Adipocyte (in vitro differentiated cells): ENCODE measurements around the gene SOBP.

ENCODE experiments used
- DNase-seq: peaks from one replicate; pipeline ENCODE4 v3.0.0-alpha.2; 2015; ENCODE audit warnings: low read depth
- H3K27me3 ChIP-seq: replicated peaks from 2 replicates; pipeline ENCODE4 v1.7.0; 2013; ENCODE audit warnings: mild to moderate bottlenecking, low read length, moderate library complexity; ENCODE audit not compliant: control insufficient read depth, insufficient read depth
- H3K36me3 ChIP-seq: 2 replicates; pipeline ENCODE4 v1.7.0; 2013; ENCODE audit warnings: low read length, mild to moderate bottlenecking, moderate library complexity; ENCODE audit not compliant: control insufficient read depth, insufficient read depth, severe bottlenecking
- H3K4me1 ChIP-seq: 2 replicates; pipeline ENCODE4 v1.7.0; 2013; ENCODE audit warnings: mild to moderate bottlenecking, low read length, moderate library complexity; ENCODE audit not compliant: control insufficient read depth, insufficient read depth
- H3K4me3 ChIP-seq: 2 replicates; pipeline ENCODE4 v1.7.0; 2013; ENCODE audit warnings: mild to moderate bottlenecking, low read length, moderate library complexity
- H3K9ac ChIP-seq: 2 replicates; pipeline ENCODE4 v1.7.0; 2013; ENCODE audit warnings: mild to moderate bottlenecking, low read length, moderate library complexity
- H3K9me3 ChIP-seq: 2 replicates; pipeline ENCODE4 v1.7.0; 2013; ENCODE audit warnings: mild to moderate bottlenecking, low read length, moderate library complexity; ENCODE audit not compliant: control insufficient read depth

Gene SOBP

GRCh38 chr6:107491138-107491609 lies 1.3 kb downstream of the SOBP start:
- peak overlapping the region; percentile 87 for H3K9ac ChIP-seq
- peak; percentile 69 for DNase-seq
- no peaks in the 10 kb centered on the region for H3K27me3 ChIP-seq
- peaks cover 56% of the 10 kb centered on the region for H3K4me1 ChIP-seq
- no peaks in the 10 kb centered on the region for H3K9me3 ChIP-seq
- H3K4me3 ChIP-seq = peak overlapping the region; percentile 96
- H3K36me3 ChIP-seq = no peaks in the 10 kb centered on the region

DNA sequence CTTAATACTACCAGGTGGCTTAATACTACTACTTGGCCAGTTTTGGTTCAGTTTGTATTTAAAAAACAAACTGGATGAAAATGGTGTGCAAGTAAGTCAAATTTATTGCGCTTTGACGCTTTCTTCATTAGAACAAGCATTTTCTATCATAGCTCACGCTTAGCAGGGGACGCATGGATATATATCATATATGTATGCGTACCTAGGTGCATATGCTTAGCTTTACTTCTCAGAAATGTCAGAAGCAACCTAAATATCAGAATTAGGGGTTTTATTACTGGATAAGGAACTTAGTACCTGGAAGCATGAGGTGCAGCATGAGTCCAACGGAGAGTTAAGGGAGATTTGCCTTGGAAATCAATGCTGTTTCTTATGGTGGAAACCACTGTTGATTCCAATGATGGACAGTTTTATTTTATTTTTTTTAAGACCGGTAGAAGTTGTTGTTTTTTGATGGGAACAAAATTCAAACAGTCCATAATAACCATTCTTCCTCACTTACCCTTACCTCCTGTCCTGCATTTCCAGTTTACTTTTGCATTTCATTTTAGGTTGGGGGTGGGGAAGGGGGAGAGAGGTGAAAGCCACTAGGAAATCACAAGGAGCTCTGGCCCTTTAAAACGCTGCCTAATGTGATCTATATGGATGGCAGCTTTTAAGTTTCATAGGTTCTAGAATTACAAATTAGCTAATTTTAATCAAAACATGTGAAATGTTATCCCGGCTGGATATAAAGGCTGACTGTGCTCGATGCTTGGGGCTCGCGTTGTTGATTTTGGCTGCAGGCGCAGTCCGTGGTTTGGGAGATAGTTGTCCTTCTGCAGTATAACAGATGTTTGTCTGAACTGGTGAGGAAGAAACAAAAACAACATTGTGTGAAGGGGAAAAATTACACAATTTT lies 2.1 kb downstream of the SOBP start:
- no peaks in the 10 kb centered on the region for H3K36me3 ChIP-seq
- peak overlapping the region; percentile 96 for H3K4me3 ChIP-seq
- DNase-seq = peak; percentile 92
- peak overlapping the region; percentile 87 for H3K9ac ChIP-seq
- H3K9me3 ChIP-seq = no peaks in the 10 kb centered on the region
- H3K4me1 ChIP-seq = peaks cover 64% of the 10 kb centered on the region
- H3K27me3 ChIP-seq = no peaks in the 10 kb centered on the region

DNA sequence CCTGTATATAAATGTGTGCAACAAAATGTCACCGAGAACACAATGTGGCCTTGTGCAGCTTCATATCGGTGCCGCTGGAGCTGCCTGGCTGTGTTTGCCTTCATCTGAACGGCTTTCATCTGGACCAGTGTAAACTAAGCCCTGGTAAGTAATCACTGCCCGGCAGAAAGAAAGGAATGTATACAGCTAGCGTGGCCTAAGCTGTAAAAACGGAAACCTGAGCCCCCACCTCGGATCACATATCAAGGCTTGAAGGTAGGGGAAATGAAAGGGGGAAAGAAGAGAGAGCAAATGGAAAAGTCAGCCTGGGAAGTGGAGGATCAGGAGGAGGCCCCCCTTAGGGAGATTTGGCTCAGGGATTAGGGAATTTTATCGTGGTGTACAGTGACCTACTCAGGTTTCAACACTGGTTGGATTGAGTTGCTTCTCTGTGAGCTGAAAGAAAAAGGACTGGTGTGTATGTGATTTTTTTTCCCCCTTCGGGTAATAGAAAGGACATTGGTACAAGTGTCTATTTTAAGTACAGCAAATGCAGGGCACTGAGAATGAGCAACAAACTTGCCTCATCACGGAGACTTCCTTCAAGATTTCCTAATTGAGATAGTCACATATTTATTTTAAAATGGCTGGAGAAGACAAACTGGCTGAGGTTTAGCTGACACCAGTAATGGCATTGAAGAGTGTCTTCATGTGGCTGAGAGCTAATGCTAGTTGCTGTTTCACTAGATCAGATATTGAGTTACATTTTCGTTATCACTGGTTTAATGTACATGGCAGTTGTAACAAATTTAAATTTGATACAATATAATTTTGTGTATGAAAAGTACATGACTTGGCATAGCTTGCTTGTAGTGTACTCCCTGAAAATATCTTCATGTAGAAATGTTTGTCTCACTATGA lies 3.5 kb downstream of the SOBP start:
- peak; percentile 74 for DNase-seq
- H3K27me3 ChIP-seq = no peaks in the 10 kb centered on the region
- peaks cover 73% of the 10 kb centered on the region for H3K4me1 ChIP-seq
- no peaks in the 10 kb centered on the region for H3K9me3 ChIP-seq
- H3K9ac ChIP-seq = peak overlapping the region; percentile 87
- H3K4me3 ChIP-seq = peak overlapping the region; percentile 96
- no peaks in the 10 kb centered on the region for H3K36me3 ChIP-seq

DNA sequence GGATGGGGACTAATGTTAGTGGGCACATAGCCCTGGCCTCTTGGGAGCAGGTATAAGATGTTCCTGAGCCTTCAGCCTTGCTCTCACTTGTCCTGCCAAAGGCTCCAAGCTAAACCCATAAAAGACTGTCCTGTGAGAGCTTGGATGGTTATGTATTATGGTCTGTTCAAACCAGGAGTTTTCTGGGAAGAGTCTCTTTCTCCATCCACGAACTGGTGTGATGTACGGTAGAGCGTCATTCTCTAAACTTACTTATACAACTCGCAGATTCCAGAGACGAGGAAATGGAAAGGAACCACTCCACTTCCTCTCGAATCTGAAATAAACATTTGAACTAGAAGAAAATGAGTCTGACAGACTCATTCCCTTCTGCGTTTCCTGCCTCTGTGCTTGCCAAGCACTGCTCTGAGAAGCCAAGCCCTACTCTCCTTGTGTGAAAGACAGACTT lies 5.3 kb downstream of the SOBP start:
- Histone ChIP-seq H3K9ac (peak overlapping the region; percentile 77), H3K4me1 (peaks cover 82% of the 10 kb centered on the region), H3K27me3 (no peaks in the 10 kb centered on the region), H3K4me3 (peak overlapping the region; percentile 71), H3K9me3 (no peaks in the 10 kb centered on the region), H3K36me3 (no peaks in the 10 kb centered on the region)
- DNase-seq = peak; percentile 25

GRCh38 chr6:107495971-107496370 lies 6.1 kb downstream of the SOBP start:
- peaks cover 82% of the 10 kb centered on the region for H3K4me1 ChIP-seq
- H3K36me3 ChIP-seq = no peaks in the 10 kb centered on the region
- no peaks in the 10 kb centered on the region for H3K27me3 ChIP-seq
- H3K9me3 ChIP-seq = no peaks in the 10 kb centered on the region
- peak overlapping the region; percentile 77 for H3K9ac ChIP-seq
- no peak for DNase-seq
- peak overlapping the region; percentile 71 for H3K4me3 ChIP-seq

DNA sequence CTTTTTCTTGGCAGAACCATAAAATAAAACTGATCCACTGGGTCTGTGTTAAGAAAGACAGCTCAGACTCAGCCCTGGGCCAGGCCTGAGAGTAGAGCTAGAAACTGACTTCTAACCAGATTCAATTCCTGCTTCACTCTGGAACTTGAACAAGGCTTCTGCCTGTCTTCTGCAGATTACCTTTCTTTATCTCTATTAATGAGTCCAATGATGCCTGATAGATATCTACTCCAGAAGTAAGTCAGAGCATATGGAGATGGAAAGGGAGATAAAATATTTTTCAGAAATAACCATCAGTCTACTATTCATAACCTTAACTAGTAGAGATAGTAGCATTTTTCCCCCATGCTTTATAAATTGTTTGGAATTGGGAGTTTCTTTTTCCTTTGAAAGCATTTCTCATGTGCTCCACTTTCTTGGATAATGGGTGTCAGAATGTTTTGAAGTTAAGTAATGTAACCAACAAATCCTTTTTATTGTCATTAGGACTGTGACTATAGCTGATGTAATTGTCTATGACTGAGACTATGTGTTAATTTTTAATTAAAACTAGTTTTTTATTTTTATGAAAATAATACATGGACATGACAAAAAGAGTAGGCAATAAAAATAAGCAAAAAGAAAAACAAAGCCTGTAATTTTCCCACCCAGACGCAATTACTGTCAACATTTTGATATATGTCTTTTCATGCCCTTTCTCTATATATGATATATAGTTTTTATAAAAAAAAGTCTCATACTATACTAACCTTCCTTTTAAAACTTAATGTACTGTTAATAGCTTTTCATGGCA lies 7.2 kb downstream of the SOBP start:
- Histone ChIP-seq H3K4me1 (peaks cover 74% of the 10 kb centered on the region), H3K27me3 (no peaks in the 10 kb centered on the region), H3K9me3 (no peaks in the 10 kb centered on the region), H3K36me3 (no peaks in the 10 kb centered on the region), H3K4me3 (no peak overlapping the region), H3K9ac (no peak overlapping the region)
- no peak for DNase-seq

DNA sequence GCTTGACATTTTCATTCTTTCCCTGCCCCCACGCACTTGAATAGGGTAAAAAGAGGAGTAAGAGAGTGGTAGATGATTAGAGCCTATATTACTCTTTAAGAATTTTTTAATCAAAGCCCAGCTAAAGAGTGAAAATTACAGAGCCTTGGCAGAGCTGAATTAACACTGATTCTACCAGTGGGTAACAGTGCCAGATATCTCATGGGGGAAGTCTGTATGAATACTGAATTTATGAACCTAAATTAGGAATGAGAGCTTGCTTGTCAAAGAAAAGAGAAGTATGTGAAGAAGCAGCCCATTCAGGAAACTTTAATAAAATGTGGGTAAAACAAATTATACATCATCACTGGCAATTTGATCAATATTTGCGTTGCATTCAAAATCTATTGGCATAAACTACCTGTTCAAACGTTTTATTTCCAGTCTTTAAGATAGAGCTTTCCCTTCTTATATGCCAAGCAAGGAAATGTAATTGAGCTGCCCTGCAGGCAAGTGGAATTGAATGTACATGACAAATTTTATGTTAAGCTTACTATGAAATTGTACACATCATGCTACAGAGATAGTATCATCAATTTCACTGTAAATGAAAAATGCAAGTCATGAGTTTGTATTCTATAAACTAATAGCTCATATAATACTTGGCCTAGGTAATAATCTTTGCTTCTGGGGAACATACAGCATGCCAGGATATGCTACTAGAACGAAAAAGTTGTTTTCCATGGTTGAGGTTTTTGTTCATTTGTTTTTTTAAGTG lies 14.5 kb downstream of the SOBP start:
- Histone ChIP-seq H3K9me3 (no peaks in the 10 kb centered on the region), H3K9ac (no peak overlapping the region), H3K36me3 (peaks cover 4% of the 10 kb centered on the region), H3K27me3 (no peaks in the 10 kb centered on the region), H3K4me1 (peaks cover 2% of the 10 kb centered on the region), H3K4me3 (no peak overlapping the region)
- DNase-seq = no peak

GRCh38 chr6:107506145-107506544 lies 16.2 kb downstream of the SOBP start:
- Histone ChIP-seq H3K9me3 (no peaks in the 10 kb centered on the region), H3K4me3 (no peak overlapping the region), H3K27me3 (no peaks in the 10 kb centered on the region), H3K9ac (no peak overlapping the region), H3K4me1 (peaks cover 2% of the 10 kb centered on the region), H3K36me3 (peaks cover 4% of the 10 kb centered on the region)
- no peak for DNase-seq

- Histone ChIP-seq H3K4me3 (no peak overlapping the region), H3K9me3 (no peaks in the 10 kb centered on the region), H3K36me3 (peaks cover 8% of the 10 kb centered on the region), H3K27me3 (no peaks in the 10 kb centered on the region), H3K9ac (no peak overlapping the region), H3K4me1 (peaks cover 10% of the 10 kb centered on the region)
- DNase-seq = peak; percentile 50
These were observed 19.6 kb downstream of the SOBP start for GRCh38 chr6:107509506-107509905.

DNA sequence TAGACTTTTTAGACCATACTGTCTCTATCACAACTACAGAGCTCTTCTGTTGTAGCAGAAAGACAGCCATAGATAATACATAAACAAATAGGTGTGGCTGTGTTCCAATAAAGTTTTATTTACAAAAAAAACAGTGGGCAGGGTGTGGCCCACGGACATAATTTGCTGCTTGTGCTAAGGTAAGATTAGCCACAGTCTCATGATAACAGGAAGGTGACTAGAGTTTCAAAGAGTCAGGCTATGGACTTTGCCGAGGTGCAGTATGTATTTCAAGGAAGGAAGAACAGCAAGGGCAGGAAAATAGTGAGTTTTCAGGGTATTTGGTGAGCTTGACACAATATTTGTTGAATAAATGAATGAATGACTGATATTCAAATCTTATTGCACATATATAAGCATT lies 20.2 kb downstream of the SOBP start:
- DNase-seq = no peak
- no peaks in the 10 kb centered on the region for H3K27me3 ChIP-seq
- peaks cover 10% of the 10 kb centered on the region for H3K4me1 ChIP-seq
- no peak overlapping the region for H3K9ac ChIP-seq
- peaks cover 8% of the 10 kb centered on the region for H3K36me3 ChIP-seq
- no peak overlapping the region for H3K4me3 ChIP-seq
- peaks cover 1% of the 10 kb centered on the region for H3K9me3 ChIP-seq
